Tibial nerve (tissue), 4 donors: Measurements from ENCODE around the gene AMOTL2.

ENCODE experiments used
- EP300 ChIP-seq, 2 donors: sonication (generic); formaldehyde crosslinking; IDR thresholded peaks; one replicate each; pipeline ENCODE4 v1.6.1; 2017; ENCODE audit warnings: antibody characterized with exemption in 2 of 2, mild to moderate bottlenecking in 1 of 2
- POLR2A ChIP-seq, 2 donors: fragments of 450-650 bp; IDR thresholded peaks; one replicate each; pipeline ENCODE4 v1.6.1; 2017; ENCODE audit warnings: antibody characterized with exemption in 2 of 2, mild to moderate bottlenecking in 2 of 2, moderate library complexity in 2 of 2
- TF ChIP-seq, protein P1 (sequence below), 5 experiments: fragments of 200-600 bp in 3 of 5; fragments of 450-650 bp in 2 of 5; sonication (generic) in 3 of 5; IDR thresholded peaks; one replicate each; pipeline ENCODE4 v1.5.1; 2016 to 2019; ENCODE audit warnings: antibody characterized with exemption in 5 of 5, mild to moderate bottlenecking in 3 of 5, moderate library complexity in 2 of 5

DNA sequence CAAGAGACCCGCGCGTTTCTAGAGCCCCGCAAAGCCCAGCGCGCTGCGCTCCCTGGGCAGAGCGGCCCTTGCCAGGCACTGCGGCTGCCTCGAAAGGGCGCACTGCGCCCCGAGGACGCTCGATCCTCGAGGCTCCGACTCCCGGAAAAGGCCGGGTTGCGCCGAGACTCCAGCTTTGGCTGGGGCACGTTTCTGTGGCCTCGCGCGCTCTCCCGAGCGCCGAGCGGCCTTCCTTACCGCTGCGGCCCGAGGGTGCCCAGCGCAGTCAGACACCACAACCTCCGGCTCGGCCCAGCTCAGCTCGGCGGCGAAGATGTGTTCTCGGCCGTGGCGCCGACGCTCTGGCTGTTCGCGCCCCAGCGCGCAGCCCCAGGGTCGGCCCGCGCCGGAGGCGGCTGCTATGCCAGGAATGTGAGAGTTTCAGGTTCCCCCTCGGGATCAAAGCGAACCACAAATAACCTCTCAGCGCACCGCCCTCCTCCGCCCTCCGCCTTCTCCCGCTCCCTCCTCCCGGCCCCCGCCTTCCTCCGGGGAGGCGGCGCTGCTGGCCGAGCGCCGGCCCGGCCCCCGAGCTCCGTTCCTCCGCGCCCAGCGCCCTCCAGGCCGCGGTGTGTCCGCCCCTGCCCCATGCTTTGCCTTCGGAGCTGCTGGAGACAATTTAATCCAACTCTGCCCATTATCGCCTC is at the start of gene AMOTL2:
- TF ChIP-seq POLR2A (IDR thresholded peaks at IDR 0.05) (peak in 1 of 2 donors; percentile 71), EP300 (IDR thresholded peaks at IDR 0.05) (peak in 1 of 2 donors; percentile 93)
- TF ChIP-seq, protein P1, sequence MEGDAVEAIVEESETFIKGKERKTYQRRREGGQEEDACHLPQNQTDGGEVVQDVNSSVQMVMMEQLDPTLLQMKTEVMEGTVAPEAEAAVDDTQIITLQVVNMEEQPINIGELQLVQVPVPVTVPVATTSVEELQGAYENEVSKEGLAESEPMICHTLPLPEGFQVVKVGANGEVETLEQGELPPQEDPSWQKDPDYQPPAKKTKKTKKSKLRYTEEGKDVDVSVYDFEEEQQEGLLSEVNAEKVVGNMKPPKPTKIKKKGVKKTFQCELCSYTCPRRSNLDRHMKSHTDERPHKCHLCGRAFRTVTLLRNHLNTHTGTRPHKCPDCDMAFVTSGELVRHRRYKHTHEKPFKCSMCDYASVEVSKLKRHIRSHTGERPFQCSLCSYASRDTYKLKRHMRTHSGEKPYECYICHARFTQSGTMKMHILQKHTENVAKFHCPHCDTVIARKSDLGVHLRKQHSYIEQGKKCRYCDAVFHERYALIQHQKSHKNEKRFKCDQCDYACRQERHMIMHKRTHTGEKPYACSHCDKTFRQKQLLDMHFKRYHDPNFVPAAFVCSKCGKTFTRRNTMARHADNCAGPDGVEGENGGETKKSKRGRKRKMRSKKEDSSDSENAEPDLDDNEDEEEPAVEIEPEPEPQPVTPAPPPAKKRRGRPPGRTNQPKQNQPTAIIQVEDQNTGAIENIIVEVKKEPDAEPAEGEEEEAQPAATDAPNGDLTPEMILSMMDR (IDR thresholded peaks at IDR 0.05) = peak in 1 of 5 experiments; percentile 21
